Measurements from ENCODE around the gene C15orf39. TPM values are rescaled to one million over a fixed set of nuclear protein-coding genes. Genes with fewer than 3 reads are reported as not detected.
"Not testable (repeated sequence)": the region's sequence is repeated elsewhere in the genome, so short reads cannot be mapped to it uniquely, and the experiment has no call there.

The C15orf39 gene
- total RNA-seq, 1 donor from 2014 or later: 83.4 TPM

DNA sequence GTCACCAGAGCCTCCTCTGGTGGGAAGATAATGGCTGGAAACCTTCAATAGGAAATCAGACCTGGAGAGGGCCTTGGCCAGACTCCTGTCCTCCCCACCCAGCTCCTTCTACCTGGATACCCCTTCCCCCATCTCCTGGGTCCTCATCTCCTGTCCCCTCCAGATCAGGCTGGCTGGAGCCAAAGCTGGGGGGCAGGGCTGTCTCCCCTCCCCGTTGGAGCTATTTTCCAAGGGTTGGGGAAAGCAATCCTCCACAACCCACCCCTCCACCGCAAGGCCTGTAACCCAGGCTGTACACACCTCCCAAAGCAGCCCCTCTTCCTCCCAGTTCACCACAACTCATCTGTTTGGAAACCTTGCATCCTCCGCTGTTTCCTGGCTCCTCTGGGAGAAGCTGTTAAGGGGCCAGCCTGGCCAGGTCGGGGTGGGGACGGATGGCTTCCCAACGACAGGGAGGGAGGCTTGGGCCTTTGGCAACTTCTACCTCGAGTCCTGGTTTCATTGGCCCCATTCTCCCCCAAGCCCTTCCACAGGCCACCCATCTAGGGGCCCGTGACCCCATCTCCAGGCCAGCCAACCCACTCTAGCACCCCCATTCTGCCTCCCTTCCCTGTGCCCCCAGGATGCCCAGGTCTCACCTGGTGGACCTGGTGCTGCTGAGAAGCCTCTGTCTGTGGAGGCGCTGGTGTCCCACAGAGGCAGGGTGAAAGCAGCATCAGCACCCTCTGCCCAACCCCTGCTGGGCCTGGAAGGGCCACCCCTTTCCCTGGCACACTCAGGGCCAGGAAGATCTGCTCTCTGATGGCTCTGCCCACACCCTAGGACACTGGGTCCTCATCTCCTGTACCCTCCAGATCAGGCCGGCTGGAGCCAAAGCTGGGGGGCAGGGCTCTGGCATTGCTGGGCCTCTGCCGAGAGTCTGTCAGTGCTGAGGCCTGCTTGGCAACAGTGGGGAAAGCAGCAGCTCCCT, 34.4 kb downstream of the C15orf39 start:
- no peak overlapping the region for H3K4me3 Mint-ChIP-seq (ENCODE audit: low read depth)
- H3K27me3 Mint-ChIP-seq: peaks cover 33% of the 10 kb centered on the region
- DNase-seq (ENCODE audit: low spot score, unreplicated experiment): no peak
- H3K36me3 Mint-ChIP-seq (ENCODE audit: insufficient read depth): no peaks in the 10 kb centered on the region
- TF ChIP-seq, protein P1, sequence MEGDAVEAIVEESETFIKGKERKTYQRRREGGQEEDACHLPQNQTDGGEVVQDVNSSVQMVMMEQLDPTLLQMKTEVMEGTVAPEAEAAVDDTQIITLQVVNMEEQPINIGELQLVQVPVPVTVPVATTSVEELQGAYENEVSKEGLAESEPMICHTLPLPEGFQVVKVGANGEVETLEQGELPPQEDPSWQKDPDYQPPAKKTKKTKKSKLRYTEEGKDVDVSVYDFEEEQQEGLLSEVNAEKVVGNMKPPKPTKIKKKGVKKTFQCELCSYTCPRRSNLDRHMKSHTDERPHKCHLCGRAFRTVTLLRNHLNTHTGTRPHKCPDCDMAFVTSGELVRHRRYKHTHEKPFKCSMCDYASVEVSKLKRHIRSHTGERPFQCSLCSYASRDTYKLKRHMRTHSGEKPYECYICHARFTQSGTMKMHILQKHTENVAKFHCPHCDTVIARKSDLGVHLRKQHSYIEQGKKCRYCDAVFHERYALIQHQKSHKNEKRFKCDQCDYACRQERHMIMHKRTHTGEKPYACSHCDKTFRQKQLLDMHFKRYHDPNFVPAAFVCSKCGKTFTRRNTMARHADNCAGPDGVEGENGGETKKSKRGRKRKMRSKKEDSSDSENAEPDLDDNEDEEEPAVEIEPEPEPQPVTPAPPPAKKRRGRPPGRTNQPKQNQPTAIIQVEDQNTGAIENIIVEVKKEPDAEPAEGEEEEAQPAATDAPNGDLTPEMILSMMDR (IDR thresholded peaks at IDR 0.05; ENCODE audit: unreplicated experiment): no peak
- no peaks in the 10 kb centered on the region for H3K4me1 Mint-ChIP-seq (ENCODE audit: low read depth)
- no peak overlapping the region for H3K27ac Mint-ChIP-seq
- no peaks in the 10 kb centered on the region for H3K9me3 Mint-ChIP-seq (ENCODE audit: low read depth)

DNA sequence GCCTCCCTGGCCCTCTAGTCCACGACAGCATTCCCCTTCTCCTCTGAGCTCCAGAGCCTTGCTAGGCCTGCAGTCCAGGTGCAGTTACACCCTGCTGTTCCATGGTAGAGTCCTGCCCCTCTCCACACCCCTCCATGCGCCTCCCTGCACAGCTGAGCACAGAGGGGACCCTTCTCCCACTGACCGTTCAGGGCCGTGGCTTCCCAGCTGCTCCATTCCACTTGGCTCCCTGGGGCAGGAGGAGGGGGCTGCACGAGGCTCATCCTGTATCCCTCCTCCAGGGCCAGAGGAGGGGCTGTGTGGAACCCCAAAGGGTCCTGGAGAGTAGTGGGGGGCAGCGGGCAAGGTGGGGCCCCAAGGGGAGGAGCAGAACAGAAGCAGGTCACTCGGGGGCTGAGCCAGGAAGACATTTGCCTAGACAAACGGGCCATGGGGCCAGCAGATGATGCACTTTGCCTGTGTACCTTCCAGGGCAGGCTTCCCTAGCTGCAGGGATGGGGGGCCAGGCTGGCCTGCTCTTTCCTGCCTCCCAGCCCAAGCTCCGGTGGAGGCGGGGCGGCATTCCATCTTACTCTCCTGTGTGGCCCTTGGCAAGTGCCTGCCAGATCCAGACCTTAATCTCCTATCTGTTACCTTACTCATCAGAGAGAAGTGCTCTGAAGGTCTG, 35.8 kb downstream of the C15orf39 start:
- no peak for DNase-seq (ENCODE audit: low spot score, unreplicated experiment)
- Mint-ChIP-seq H3K9me3 (ENCODE audit: low read depth) (no peaks in the 10 kb centered on the region), H3K36me3 (ENCODE audit: insufficient read depth) (no peaks in the 10 kb centered on the region), H3K27me3 (peaks cover 23% of the 10 kb centered on the region), H3K4me3 (ENCODE audit: low read depth) (no peak overlapping the region), H3K4me1 (ENCODE audit: low read depth) (no peaks in the 10 kb centered on the region), H3K27ac (no peak overlapping the region)
- TF ChIP-seq, protein P1 (IDR thresholded peaks at IDR 0.05; ENCODE audit: unreplicated experiment): no peak

DNA sequence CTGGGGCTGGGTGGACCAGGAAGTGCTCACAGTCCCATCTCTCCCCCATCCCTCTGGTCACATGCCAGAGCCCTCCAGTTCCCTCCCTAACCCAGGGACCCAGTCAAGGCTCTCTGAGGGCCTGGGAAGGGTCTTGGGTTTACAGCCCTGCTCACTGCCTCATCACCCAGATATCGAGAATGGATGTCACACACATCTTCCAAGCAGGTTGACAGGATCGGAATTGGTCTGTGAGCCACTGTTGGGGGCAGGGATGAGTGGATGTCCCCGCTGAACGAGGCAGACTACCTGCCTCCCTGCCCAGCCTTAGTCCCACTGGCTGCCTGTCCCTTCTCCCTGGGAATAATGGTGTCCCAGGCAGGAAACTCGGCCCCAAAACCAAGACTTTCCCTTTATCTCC, 36.5 kb downstream of the C15orf39 start:
- TF ChIP-seq, protein P1 (IDR thresholded peaks at IDR 0.05; ENCODE audit: unreplicated experiment): no peak
- no peak for DNase-seq (ENCODE audit: low spot score, unreplicated experiment)
- Mint-ChIP-seq H3K27ac (no peak overlapping the region), H3K4me1 (ENCODE audit: low read depth) (no peaks in the 10 kb centered on the region), H3K27me3 (peaks cover 18% of the 10 kb centered on the region), H3K36me3 (ENCODE audit: insufficient read depth) (no peaks in the 10 kb centered on the region), H3K9me3 (ENCODE audit: low read depth) (no peaks in the 10 kb centered on the region), H3K4me3 (ENCODE audit: low read depth) (no peak overlapping the region)

DNA sequence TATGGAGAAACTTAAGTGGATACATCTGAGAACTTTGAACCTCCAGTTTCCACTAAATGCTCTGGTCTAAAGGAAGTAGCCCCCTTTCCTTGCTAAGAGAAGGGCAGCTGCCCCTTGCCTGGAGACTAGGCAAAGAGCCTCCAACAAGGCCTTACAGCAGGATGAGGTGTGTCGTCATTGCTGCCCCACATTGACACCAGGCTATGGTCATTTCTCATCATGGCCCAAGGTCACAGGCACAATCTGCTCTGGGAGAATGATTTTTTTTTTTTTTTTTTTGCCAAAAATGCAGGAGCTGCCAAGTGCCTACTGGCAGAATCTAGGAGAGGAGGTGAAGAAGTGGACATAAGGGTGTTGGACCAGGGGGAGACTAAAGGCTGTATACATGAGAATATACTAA, 44.1 kb downstream of the C15orf39 start:
- H3K27me3 Mint-ChIP-seq; H3K27ac Mint-ChIP-seq; H3K9me3 Mint-ChIP-seq (ENCODE audit: low read depth); DNase-seq (ENCODE audit: low spot score, unreplicated experiment); H3K4me3 Mint-ChIP-seq (ENCODE audit: low read depth); H3K36me3 Mint-ChIP-seq (ENCODE audit: insufficient read depth): not testable (repeated sequence)
- peaks cover 22% of the 10 kb centered on the region for H3K4me1 Mint-ChIP-seq (ENCODE audit: low read depth)

DNA sequence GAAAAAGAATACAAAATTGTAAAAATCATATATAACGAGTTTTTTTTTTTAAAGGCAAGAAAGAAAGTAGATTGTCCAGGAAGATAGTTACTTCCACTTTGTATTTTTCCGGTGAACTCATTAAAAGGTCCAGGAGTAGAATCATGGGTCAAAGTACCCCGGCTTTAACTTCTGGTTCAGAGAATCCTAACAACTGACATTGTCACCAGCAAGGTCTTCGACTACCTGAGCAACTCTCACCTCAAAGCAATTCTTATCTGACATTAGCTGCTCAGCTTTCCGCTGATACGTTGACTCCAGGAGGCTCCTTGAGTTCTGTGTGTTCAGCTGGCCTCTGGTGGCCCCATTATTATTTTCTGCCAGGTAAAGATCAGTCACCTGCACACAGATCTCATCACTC, 47.3 kb downstream of the C15orf39 start:
- not testable (repeated sequence) for H3K27ac Mint-ChIP-seq; DNase-seq (ENCODE audit: low spot score, unreplicated experiment); H3K9me3 Mint-ChIP-seq (ENCODE audit: low read depth); H3K4me3 Mint-ChIP-seq (ENCODE audit: low read depth); H3K36me3 Mint-ChIP-seq (ENCODE audit: insufficient read depth)
- peaks cover 12% of the 10 kb centered on the region for H3K27me3 Mint-ChIP-seq
- peaks cover 24% of the 10 kb centered on the region for H3K4me1 Mint-ChIP-seq (ENCODE audit: low read depth)

DNA sequence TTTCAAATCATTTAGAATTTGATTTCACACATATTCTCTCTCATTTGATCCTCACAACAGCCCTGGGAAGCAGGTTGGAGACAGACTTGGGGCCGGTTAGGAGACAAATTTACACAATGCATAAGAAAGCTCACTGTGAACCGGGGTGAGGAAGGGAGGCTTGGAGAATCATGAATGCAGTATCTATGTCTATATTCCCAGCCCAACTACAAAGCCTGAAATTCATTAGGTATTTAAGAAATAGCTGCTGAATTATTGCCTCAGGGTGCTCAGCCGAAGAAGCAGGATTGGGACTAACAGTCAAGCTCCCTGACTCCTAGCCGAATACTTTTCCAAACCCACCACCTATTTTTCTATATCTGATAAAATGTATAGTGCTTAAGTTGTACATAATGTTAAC, 48.0 kb downstream of the C15orf39 start:
- no peak overlapping the region for H3K27ac Mint-ChIP-seq
- H3K4me3 Mint-ChIP-seq (ENCODE audit: low read depth): no peak overlapping the region
- TF ChIP-seq, protein P1 (IDR thresholded peaks at IDR 0.05; ENCODE audit: unreplicated experiment): no peak
- peaks cover 24% of the 10 kb centered on the region for H3K4me1 Mint-ChIP-seq (ENCODE audit: low read depth)
- no peaks in the 10 kb centered on the region for H3K9me3 Mint-ChIP-seq (ENCODE audit: low read depth)
- H3K36me3 Mint-ChIP-seq (ENCODE audit: insufficient read depth): no peaks in the 10 kb centered on the region
- H3K27me3 Mint-ChIP-seq: peaks cover 12% of the 10 kb centered on the region
- no peak for DNase-seq (ENCODE audit: low spot score, unreplicated experiment)

DNA sequence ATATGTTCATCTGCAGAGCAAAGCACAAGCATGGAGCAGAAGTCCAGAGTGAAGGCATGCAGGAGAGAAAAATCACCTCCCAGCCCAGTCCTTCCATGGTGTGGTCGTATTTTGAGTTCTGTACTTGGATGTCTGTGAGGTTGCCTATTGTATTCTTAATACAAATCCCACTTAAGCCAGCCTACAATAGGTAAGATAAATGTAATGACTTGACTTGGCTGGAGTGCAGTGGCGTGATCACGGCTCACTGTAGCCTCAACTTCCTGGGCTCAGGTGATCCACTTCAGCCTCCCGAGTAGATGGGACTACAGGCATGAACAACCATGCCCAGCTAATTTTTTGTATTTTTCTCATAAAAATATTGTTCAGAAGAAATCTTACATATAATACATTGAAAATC, 49.7 kb downstream of the C15orf39 start:
- DNase-seq (ENCODE audit: low spot score, unreplicated experiment); H3K27ac Mint-ChIP-seq; H3K36me3 Mint-ChIP-seq (ENCODE audit: insufficient read depth); H3K27me3 Mint-ChIP-seq; H3K9me3 Mint-ChIP-seq (ENCODE audit: low read depth); H3K4me3 Mint-ChIP-seq (ENCODE audit: low read depth): not testable (repeated sequence)
- H3K4me1 Mint-ChIP-seq (ENCODE audit: low read depth): peaks cover 24% of the 10 kb centered on the region

DNA sequence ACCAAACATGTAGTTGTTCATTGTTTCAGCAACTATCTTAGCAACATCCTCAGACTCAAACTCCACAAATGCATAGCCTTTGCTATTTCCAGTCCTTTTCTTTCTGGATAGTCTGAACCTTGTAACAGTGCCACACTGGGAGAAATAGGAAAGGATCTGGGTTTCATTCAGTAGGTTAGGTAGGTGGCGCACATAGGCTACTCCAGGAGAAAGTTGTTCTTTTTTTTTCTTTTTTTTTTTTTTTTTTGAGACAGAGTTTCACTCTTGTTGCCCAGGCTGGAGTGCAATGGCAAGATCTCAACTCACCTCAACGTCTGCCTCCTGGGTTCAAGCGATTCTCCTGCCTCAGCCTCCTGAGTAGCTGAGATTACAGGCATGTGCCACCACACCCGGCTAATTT, 50.6 kb downstream of the C15orf39 start:
- H3K4me3 Mint-ChIP-seq (ENCODE audit: low read depth); H3K9me3 Mint-ChIP-seq (ENCODE audit: low read depth); H3K27me3 Mint-ChIP-seq; H3K27ac Mint-ChIP-seq; DNase-seq (ENCODE audit: low spot score, unreplicated experiment); H3K36me3 Mint-ChIP-seq (ENCODE audit: insufficient read depth): not testable (repeated sequence)
- H3K4me1 Mint-ChIP-seq (ENCODE audit: low read depth): peaks cover 24% of the 10 kb centered on the region

DNA sequence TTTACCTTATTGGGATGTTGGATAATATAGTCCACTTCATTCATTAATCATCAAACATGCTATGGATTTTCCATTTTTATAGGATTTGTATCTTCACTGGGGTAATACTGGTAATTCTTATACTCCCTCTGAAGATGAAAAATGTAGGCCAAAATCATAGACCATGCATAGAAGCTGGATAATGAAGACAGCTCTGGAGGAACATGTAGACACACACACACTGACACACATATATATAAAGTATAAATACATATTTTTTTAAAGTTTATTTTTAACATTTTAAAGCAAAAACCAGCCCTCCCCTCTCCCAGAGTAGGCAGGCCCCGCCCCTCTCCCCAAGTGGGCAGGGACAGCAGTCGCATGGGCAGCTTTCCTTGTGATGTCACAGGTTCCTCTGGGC, 56.4 kb downstream of the C15orf39 start, which contains the start of gene GOLGA6C:
Gene GOLGA6C, plus strand, starts transcription at position 301 of the 400 bp plus-strand sequence. CDS start 265 bp downstream, outside the sequence.
- not testable (repeated sequence) for H3K9me3 Mint-ChIP-seq (ENCODE audit: low read depth); H3K27me3 Mint-ChIP-seq; H3K4me1 Mint-ChIP-seq (ENCODE audit: low read depth); DNase-seq (ENCODE audit: low spot score, unreplicated experiment); H3K4me3 Mint-ChIP-seq (ENCODE audit: low read depth); H3K27ac Mint-ChIP-seq; H3K36me3 Mint-ChIP-seq (ENCODE audit: insufficient read depth)

Measured in progenitor cell of endocrine pancreas (in vitro differentiated cells).